ENCODE measurements around the gene LRRIQ3.

- TF ChIP-seq SMAD3 (CRISPR knock-in tag; IDR thresholded peaks at IDR 0.05; ENCODE audit: borderline replicate concordance) (no peak), CTCF (IDR thresholded peaks at IDR 0.05) (no peak), SP1 (CRISPR knock-in tag; conservative IDR thresholded peaks at IDR 0.05) (no peak), ZNF138 (CRISPR knock-in tag; conservative IDR thresholded peaks at IDR 0.05) (no peak), USF1 (CRISPR knock-in tag; IDR thresholded peaks at IDR 0.05) (no peak)
These were observed 147.6 kb downstream of the LRRIQ3 start for GRCh38 chr1:74050386-74050785.

All from WTC11 (cell line).